ENCODE measurements around the gene CAMSAP1. TPM values are rescaled to one million over a fixed set of nuclear protein-coding genes. Genes with fewer than 3 reads are reported as not detected.

Gene CAMSAP1
- total and polyA plus RNA-seq, 2 donors (not counting 1 experiment from before 2014, with no cell fraction given): 6.6 to 31.0 TPM

GRCh38 chr9:135851748-135852147 lies 55.6 kb downstream of the CAMSAP1 start:
- no peaks in the 10 kb centered on the region for H3K27me3 Mint-ChIP-seq
- ChIA-PET CTCF (interaction anchor here (0.6 kb wide), 1 partner anchor 16 kb away, joined by 3 read pairs; no protein-coding TSS in a partner anchor), POLR2A (no interaction called here)
- no peak for TF ChIP-seq CTCF (IDR thresholded peaks at IDR 0.05)
- no peak for TF ChIP-seq EZH2 (IDR thresholded peaks at IDR 0.05; ENCODE audit: borderline replicate concordance, insufficient read depth, low read depth, low read length, poor library complexity, severe bottlenecking)
- no peak overlapping the region for H3K27ac Mint-ChIP-seq
- H3K4me1 ChIP-seq (ENCODE audit: control insufficient read depth in 2 of 2, insufficient read depth in 2 of 2, low read length in 2 of 2): no peaks in the 10 kb centered on the region
- no peak overlapping the region for H3K4me3 Mint-ChIP-seq
- H2AFZ ChIP-seq (ENCODE audit: insufficient read depth, low read depth, low read length, poor library complexity, severe bottlenecking): no peak overlapping the region
- no peak for DNase-seq
- no peaks in the 10 kb centered on the region for H4K20me1 ChIP-seq (ENCODE audit: control insufficient read depth, insufficient read depth, low read length, poor library complexity, severe bottlenecking)
- H3K4me3 ChIP-seq (ENCODE audit: control extremely low read depth in 1 of 5, extremely low read depth in 1 of 5, insufficient read depth in 1 of 5, low read depth in 2 of 5, low read length in 4 of 5): no peak overlapping the region
- H3K36me3 ChIP-seq (replicated peaks in 1 of 2; ENCODE audit: control extremely low read depth in 1 of 2, control insufficient read depth in 1 of 2, extremely low read depth in 1 of 2, insufficient read depth in 2 of 2, low read length in 1 of 2): peaks cover 0 to 24% of the 10 kb centered on the region in 2 experiments
- H3K9me3 Mint-ChIP-seq (ENCODE audit: insufficient read depth): no peaks in the 10 kb centered on the region
- no peak for ATAC-seq (ENCODE audit: low read depth)
- H3K79me2 ChIP-seq (ENCODE audit: control insufficient read depth, insufficient read depth, low read length): no peaks in the 10 kb centered on the region
- over 99% methylated on average over 16 of the region's 16 CpGs for WGBS (ENCODE audit: insufficient coverage)
- intact Hi-C loops (cut with micrococcal nuclease): no loop called here
- H3K4me2 ChIP-seq (replicated peaks; ENCODE audit: low read depth, low read length, poor library complexity, severe bottlenecking): no peak overlapping the region
- no peaks in the 10 kb centered on the region for H3K27me3 ChIP-seq (replicated peaks in 1 of 4; ENCODE audit: control extremely low read depth in 1 of 4, control insufficient read depth in 3 of 4, insufficient read depth in 4 of 4, low read length in 3 of 4)
- no peaks in the 10 kb centered on the region for H3K9me3 ChIP-seq (ENCODE audit: control extremely low read depth in 1 of 3, control insufficient read depth in 2 of 3, insufficient read depth in 1 of 3, low read length in 2 of 3)
- H3K9ac ChIP-seq (ENCODE audit: low read length): no peak overlapping the region
- no peaks in the 10 kb centered on the region for H3K4me1 Mint-ChIP-seq
- no peak overlapping the region for H3K27ac ChIP-seq (ENCODE audit: low read length in 2 of 2)

- H3K4me3 Mint-ChIP-seq: no peak overlapping the region
- no peak overlapping the region for H2AFZ ChIP-seq (ENCODE audit: insufficient read depth, low read depth, low read length, poor library complexity, severe bottlenecking)
- no peak for TF ChIP-seq EZH2 (IDR thresholded peaks at IDR 0.05; ENCODE audit: borderline replicate concordance, insufficient read depth, low read depth, low read length, poor library complexity, severe bottlenecking)
- H3K36me3 ChIP-seq (replicated peaks in 1 of 2; ENCODE audit: control extremely low read depth in 1 of 2, control insufficient read depth in 1 of 2, extremely low read depth in 1 of 2, insufficient read depth in 2 of 2, low read length in 1 of 2): peaks cover 0 to 19% of the 10 kb centered on the region in 2 experiments
- H3K27ac ChIP-seq (ENCODE audit: low read length in 2 of 2): no peak overlapping the region
- no peaks in the 10 kb centered on the region for H3K79me2 ChIP-seq (ENCODE audit: control insufficient read depth, insufficient read depth, low read length)
- no peak overlapping the region for H3K4me2 ChIP-seq (replicated peaks; ENCODE audit: low read depth, low read length, poor library complexity, severe bottlenecking)
- no peak for DNase-seq
- WGBS (ENCODE audit: insufficient coverage): 94% methylated on average over 5 of the region's 8 CpGs
- no peaks in the 10 kb centered on the region for H3K9me3 ChIP-seq (ENCODE audit: control extremely low read depth in 1 of 3, control insufficient read depth in 2 of 3, insufficient read depth in 1 of 3, low read length in 2 of 3)
- ATAC-seq (ENCODE audit: low read depth): no peak
- no peaks in the 10 kb centered on the region for H3K4me1 ChIP-seq (ENCODE audit: control insufficient read depth in 2 of 2, insufficient read depth in 2 of 2, low read length in 2 of 2)
- H3K4me1 Mint-ChIP-seq: no peaks in the 10 kb centered on the region
- H3K9me3 Mint-ChIP-seq (ENCODE audit: insufficient read depth): no peaks in the 10 kb centered on the region
- H3K9ac ChIP-seq (ENCODE audit: low read length): no peak overlapping the region
- no peaks in the 10 kb centered on the region for H3K27me3 ChIP-seq (replicated peaks in 1 of 4; ENCODE audit: control extremely low read depth in 1 of 4, control insufficient read depth in 3 of 4, insufficient read depth in 4 of 4, low read length in 3 of 4)
- H3K27me3 Mint-ChIP-seq: no peaks in the 10 kb centered on the region
- intact Hi-C loops (cut with micrococcal nuclease): no loop called here
- H4K20me1 ChIP-seq (ENCODE audit: control insufficient read depth, insufficient read depth, low read length, poor library complexity, severe bottlenecking): no peaks in the 10 kb centered on the region
- no peak overlapping the region for H3K4me3 ChIP-seq (ENCODE audit: control extremely low read depth in 1 of 5, extremely low read depth in 1 of 5, insufficient read depth in 1 of 5, low read depth in 2 of 5, low read length in 4 of 5)
- CTCF ChIA-PET: no interaction called here
- H3K27ac Mint-ChIP-seq: no peak overlapping the region
- POLR2A ChIA-PET: no interaction called here
Measured at GRCh38 chr9:135850737-135851136, 56.6 kb downstream of the CAMSAP1 start.
